GM04503 (cell line): Measurements from ENCODE around the gene NOX1.

Experiments used
- DNase-seq: peaks from one replicate; pipeline ENCODE4 v3.0.0-alpha.2; 2012; ENCODE audit warnings: low read depth

NOX1 gene

DNA sequence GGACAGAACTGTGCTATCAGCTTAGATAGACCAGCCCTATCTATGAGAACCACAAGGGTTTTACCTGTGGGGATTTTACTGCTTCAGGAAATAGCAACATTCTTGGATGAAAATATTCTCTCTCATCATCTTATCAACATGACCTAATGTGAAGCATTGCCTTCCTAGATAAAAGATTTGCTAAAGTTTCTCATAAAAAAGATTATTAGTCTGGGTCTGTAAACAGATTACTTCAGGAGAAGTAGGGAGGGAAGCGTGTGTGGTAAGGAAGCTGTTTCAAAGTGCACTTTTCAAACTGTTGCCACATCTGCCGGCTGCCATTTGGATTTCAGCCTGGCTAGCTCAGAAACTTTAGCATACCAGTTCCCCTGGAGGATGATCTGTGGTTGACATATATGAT lies at the start of gene NOX1:
TSS of gene NOX1 (minus strand) at position 35 of the 400 bp plus-strand sequence. CDS start 220 bp downstream, outside the sequence.
- DNase-seq: no peak

GRCh38 chrX:100915562-100915961 lies 41.4 kb upstream of the NOX1 start:
- DNase-seq: no peak

DNA sequence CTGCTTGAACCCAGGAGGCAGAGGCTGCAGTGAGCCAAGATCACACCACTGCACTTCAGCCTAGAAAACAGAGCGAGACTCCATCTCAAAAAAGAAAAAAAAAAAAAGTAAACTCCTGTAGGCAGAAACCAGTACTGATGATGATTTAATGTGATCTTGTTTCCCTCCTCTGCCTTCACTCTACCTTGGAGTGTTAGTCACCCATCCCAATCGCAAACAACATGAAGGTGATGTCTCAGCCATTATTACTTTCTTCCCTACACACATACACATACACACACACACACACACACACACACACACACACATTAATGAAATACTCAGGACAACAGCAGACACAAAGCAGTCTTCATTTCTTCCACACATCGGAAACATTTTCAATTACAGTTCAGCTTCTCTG lies 39.0 kb upstream of the NOX1 start:
- no peak for DNase-seq

GRCh38 chrX:100911731-100912130 lies 37.6 kb upstream of the NOX1 start:
- no peak for DNase-seq

DNA sequence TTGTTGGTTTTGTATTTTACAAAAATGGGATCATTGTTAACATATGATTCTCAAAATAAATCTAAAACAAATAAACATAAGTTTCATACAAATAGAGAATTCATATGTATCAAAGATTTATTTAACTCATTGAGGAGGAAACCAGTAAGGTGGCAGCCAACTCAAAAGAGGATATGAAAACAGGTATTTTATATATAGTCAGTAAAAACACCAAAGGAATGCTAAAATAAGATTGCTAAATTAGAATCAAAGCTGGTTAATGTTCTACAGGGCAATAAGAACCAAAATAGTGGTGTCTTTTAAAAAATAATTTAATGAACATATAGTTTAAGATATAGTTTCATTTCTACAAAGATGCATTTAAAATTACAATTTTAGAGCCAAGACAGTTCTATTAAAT lies 31.5 kb upstream of the NOX1 start:
- DNase-seq: no peak

GRCh38 chrX:100904433-100904832 lies 30.3 kb upstream of the NOX1 start:
- no peak for DNase-seq

DNA sequence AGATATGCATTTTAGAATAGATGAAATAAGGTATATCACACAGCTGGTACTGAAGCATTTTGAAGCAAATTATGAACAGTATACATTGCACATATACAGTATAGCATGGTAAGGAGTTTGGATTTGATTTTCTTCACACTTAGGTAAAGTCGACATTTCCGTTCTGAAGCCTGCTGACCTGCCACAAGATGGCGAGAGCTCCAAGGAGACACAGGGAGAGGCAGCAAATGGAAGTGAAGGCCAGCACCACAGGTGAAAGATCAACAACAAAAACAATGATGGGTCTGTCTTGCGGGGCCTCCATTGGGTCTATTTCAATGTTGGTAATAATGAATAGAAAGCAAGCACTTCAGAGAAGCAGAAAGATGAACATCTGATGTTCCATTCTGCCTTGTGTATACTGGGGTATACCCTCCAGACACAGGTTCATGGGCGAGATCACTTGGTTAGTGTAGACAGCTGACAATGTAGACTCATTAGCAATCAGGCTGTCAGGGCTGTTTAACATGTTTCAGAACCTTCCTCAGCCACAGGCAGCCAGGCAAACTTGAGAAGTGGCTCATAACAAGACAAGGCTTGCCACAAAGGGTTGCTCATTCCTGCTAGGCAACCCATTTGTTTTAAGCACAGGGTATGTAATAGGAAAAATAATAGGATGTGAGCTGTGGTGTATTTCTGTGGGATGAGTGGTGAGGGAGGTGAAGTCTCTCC lies 21.4 kb upstream of the NOX1 start:
- no peak for DNase-seq

DNA sequence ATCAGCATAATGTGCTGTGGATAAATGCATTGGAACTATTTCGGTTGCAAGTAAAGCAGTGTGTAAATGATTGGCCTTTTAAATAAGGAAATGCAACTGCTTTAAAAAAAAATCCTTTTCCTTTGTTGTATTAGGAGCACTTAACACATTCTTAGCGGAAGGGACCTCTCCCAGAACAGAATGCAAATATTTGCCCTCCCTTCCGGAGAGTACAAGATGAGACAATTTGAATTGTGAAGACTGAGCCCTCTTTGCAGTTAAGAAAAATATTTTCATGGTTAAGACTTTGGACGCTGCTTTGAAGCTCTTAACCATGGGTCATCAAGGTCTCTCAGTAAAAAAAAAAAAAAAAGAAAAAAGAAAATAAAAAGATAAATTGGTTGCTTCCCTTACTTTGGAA lies 9.5 kb upstream of the NOX1 start:
- DNase-seq: no peak

DNA sequence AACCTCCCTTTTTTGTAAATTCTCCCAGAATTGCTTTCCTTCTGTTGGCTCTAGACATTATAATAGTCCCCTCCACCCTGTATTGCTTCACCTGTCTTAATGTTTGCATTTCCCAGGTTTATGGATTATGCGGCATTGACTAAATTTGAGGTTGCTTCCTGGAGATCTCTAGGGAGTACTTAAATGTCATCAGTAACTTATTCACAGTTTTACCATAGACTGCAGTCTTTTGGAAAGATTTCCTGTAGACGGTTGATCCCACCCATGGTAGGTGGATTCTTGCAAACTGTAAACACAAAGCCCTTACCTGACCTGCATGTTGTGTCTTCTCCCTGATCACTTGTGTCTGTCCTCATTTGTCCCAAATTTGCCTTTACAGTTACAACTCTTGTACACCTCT lies 6.2 kb upstream of the NOX1 start:
- no peak for DNase-seq

DNA sequence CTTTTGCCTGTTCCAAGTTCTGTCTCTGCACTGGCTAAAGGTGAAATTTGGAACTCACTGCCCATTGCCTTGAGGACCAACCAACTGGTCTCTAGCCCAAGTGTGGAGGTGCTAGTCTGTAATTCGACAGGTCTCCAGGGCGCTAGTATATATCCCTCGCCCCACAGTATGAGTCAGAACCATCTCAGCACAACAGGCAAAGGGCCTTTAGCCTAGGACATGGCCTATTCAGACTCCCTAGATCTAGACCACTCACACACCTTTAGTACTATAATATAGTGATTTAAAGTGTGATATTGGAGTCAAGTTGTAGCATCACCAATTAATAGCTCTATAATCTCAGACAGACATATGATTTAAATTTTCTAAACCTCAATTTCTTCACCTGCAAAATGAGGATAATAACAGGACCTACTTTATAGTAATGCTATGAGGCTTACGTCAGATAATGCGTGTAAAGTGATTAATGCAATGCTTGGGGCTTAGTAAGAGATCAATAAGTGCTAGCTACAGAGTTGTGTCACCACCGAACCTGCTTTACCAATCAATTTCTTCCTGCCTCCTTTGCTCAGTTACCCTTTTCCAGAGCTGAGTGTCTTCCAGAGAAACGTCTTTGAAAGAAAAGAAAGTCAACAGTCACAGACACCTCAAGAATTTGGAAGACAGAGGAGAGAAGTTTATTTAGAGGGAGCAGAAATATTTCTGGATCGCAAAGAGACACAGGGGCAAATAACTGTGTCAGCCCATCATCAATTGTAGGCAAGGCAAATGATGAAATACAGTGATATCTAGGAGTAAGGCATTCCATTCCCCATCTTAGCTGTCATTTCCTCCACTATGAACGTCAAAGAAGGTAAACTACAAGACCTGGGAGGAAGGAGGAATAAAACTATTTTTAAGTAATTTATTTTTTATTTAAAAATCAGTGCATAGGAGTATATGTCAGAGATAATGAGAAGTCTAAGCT lies 2.3 kb downstream of the NOX1 start:
- DNase-seq: no peak

DNA sequence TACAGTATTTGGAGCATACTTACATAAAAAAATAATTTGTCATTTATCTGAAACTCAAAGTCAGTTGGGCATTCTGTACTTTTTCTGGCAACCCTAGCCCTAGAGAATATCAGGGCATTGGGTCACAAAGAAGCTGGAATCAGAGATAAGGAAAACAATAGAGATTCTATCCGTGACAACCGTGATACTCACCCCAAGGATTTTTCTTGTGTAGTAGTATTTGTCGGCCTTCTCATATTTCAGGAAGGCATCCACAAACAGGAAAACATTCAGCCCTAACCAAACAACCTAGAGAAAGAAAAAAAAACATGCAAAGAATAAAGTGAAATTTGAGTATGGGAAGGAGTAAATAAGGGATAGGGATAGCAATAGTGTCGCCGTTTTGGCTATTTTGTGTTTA lies 3.6 kb downstream of the NOX1 start:
- DNase-seq: no peak

- no peak for DNase-seq
Observed at GRCh38 chrX:100868273-100868672, 5.9 kb downstream of the NOX1 start.

DNA sequence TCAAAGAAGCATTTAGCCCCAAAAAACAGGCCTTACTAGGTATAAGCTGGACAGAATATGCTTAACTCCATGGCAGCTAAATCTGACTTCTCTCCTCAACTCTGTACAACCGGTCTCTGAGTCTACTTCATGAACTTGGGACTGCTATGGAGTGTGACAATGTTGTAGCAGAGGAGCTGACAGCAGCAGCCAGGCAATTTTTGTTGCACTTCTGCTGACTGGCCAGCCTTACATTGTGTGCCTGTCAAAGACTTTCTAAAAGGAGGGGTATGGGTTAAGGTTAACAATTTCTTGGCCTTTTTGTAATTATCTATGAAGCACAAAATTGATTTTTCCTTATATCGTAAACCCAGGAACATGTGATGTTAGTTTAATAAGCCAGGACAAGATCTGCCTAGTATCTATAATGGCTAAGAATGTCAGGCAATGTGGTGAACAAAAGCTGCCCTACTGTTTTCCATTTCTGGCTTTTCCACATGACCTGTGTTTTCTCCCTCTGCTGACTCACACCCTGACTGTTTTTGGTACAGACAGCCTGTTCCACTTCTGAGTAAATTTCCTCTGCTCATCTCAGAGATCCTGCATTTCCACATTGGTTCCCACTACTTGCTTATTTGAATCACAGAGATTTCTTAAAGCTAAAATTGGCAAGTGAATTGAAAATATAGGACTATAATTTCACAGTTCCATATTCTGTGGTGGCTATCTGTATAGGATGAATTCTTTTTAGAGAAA lies 9.3 kb downstream of the NOX1 start:
- DNase-seq: no peak

- DNase-seq: no peak
Observed at GRCh38 chrX:100863326-100863864, 10.8 kb downstream of the NOX1 start.

- no peak for DNase-seq
Observed at GRCh38 chrX:100852810-100853209, 21.3 kb downstream of the NOX1 start.

- DNase-seq: no peak
Observed at GRCh38 chrX:100850317-100850716, 23.8 kb downstream of the NOX1 start.

- no peak for DNase-seq
Observed at GRCh38 chrX:100831219-100831946, 42.8 kb downstream of the NOX1 start.

DNA sequence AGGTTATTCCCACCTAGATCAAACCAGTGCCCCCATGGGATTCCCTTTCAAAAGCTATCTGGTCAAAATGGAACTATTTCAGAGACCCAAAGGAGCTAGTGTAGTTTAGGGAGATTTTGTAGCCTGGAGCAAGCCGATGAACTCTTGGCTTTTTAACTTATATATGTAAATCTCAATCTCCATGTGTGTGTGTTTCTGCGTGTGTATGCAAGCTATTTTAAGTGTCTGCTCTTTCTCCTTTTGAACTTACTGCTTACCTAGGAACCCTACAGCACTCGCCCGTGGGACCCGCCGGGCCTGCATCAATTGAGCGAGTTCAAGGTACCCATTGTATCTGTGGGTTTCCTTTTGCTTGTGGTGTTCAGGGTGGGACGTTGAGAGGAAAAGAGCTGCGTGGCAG lies 43.6 kb downstream of the NOX1 start:
- no peak for DNase-seq

GRCh38 chrX:100830143-100830542 lies 44.0 kb downstream of the NOX1 start:
- no peak for DNase-seq

GRCh38 chrX:100829730-100830129 lies 44.4 kb downstream of the NOX1 start:
- no peak for DNase-seq

DNA sequence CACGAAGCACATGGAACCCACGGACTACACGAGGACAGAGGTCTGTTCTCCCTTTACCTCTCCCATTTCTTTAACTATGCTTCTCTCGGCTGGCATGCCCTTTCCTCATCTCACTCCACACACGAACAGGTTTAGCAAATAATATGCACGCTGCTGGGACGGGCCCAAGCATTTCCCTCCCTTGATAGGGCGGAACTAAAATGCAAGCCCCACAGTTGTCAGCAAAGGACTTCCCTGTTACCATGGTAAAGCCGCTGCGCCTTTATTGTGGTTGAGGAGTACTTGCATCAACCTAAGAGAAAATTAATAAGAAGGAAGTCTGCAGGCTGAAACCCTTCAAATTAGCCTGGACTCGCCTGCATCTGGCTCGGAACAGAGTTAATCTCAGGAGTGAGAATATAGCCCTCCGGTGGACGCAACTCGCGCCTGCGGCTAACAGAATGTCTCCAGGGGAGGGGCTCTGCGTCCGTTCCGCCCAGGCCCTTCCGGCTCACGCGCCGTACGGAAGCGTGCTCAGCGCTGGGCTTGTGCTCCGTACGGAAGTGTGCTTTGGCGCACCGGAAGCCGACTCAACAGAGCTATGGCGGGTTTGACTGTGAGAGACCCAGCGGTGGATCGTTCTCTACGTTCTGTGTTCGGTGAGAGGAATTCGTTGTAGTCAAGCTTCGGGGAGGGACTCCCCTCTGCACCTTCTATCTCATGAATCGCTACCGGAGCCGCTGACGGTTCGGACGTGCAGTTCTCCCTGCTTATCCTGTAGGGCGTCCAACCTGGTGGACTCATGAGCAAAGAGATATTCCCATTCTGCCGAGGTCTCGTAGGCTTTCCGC lies 54.1 kb downstream of the NOX1 start, which contains the start of gene CSTF2:
TSS of gene CSTF2 (plus strand) at position 555 of the 830 bp plus-strand sequence. CDS start at position 581, 26 bp downstream.
- peak; percentile 34 for DNase-seq
